Neural cell (in vitro differentiated cells): Measurements from ENCODE around the gene DMC1. TPM values are rescaled to one million over a fixed set of nuclear protein-coding genes. Genes with fewer than 3 reads are reported as not detected.

Experiments used
- H2AFZ ChIP-seq: fragments of 200-600, 300-800 bp; sonication (generic), shearing (Covaris generic); 2 replicates; pipeline ENCODE4 v1.6.0; 2014; ENCODE audit warnings: low read depth, mild to moderate bottlenecking, antibody characterized with exemption, low read length, moderate library complexity
- H3F3A ChIP-seq: fragments of 200-600 bp; shearing (Covaris generic); 2 replicates; pipeline ENCODE4 v1.6.1; 2016; ENCODE audit warnings: mild to moderate bottlenecking, moderate library complexity, mixed read lengths, antibody characterized with exemption, low read length; ENCODE audit not compliant: insufficient read depth, poor library complexity, severe bottlenecking
- H3K27ac ChIP-seq: fragments of 200-600, 300-800 bp; sonication (generic), shearing (Covaris generic); 2 replicates; pipeline ENCODE4 v1.5.1; 2014; ENCODE audit warnings: mild to moderate bottlenecking, low read length, moderate library complexity
- H3K27me3 ChIP-seq: fragments of 300-800, 200-600 bp; sonication (generic), shearing (Covaris generic); 2 replicates; pipeline ENCODE4 v1.6.0; 2014; ENCODE audit warnings: mild to moderate bottlenecking, low read depth, low read length, moderate library complexity; ENCODE audit not compliant: insufficient read depth
- H3K36me3 ChIP-seq: fragments of 300-800, 200-600 bp; sonication (generic), shearing (Covaris generic); 2 replicates; pipeline ENCODE4 v1.5.1; 2014; ENCODE audit warnings: mild to moderate bottlenecking, antibody characterized with exemption, low read length, moderate library complexity; ENCODE audit not compliant: insufficient read depth
- H3K4me2 ChIP-seq: fragments of 300-800, 200-600 bp; sonication (generic), shearing (Covaris generic); 2 replicates; pipeline ENCODE4 v1.6.0; 2014; ENCODE audit warnings: mild to moderate bottlenecking, low read length
- H3K4me3 ChIP-seq: fragments of 300-800, 200-600 bp; sonication (generic), shearing (Covaris generic); 2 replicates; pipeline ENCODE4 v1.5.1; 2014; ENCODE audit warnings: mild to moderate bottlenecking, low read length, moderate library complexity
- H3K79me2 ChIP-seq: fragments of 200-600 bp; shearing (Covaris generic); replicated peaks from 2 replicates; pipeline ENCODE4 v1.6.0; 2014; ENCODE audit warnings: mild to moderate bottlenecking, low read length, moderate library complexity; ENCODE audit not compliant: insufficient read depth
- H3K9ac ChIP-seq: fragments of 300-800, 200-600 bp; sonication (generic), shearing (Covaris generic); 2 replicates; pipeline ENCODE4 v1.6.1; 2016; ENCODE audit warnings: mild to moderate bottlenecking, low read length, mixed read lengths
- H3K9me2 ChIP-seq: fragments of 200-600 bp; shearing (Covaris generic); 2 replicates; pipeline ENCODE4 v1.6.1; 2016; ENCODE audit warnings: mild to moderate bottlenecking, low read length, mixed read lengths; ENCODE audit not compliant: insufficient read depth
- H3K9me3 ChIP-seq: fragments of 200-600, 300-800 bp; sonication (generic), shearing (Covaris generic); 2 replicates; pipeline ENCODE4 v1.6.1; 2016; ENCODE audit warnings: mild to moderate bottlenecking, mixed run types, low read length, moderate library complexity, mixed read lengths
- H4K20me1 ChIP-seq: fragments of 200-600 bp; shearing (Covaris generic); 2 replicates; pipeline ENCODE4 v1.6.1; 2016; ENCODE audit warnings: mild to moderate bottlenecking, mixed run types; ENCODE audit not compliant: insufficient read depth
- CTCF ChIP-seq: fragments of 450-650 bp; IDR thresholded peaks from 2 replicates; pipeline ENCODE4 v1.5.1; 2014; ENCODE audit warnings: antibody characterized with exemption, mild to moderate bottlenecking, moderate library complexity; ENCODE audit not compliant: poor library complexity, severe bottlenecking
- EP300 ChIP-seq: fragments of 450-650 bp; conservative IDR thresholded peaks from 2 replicates; pipeline ENCODE4 v1.6.1; 2014; ENCODE audit warnings: antibody characterized with exemption, mild to moderate bottlenecking, moderate library complexity; ENCODE audit not compliant: poor library complexity, severe bottlenecking
- EZH2 ChIP-seq: fragments of 200-600, 300-800 bp; shearing (Covaris generic), sonication (generic); IDR thresholded peaks from 2 replicates; pipeline ENCODE4 v1.6.1; 2014; ENCODE audit warnings: antibody characterized with exemption, low read length, borderline replicate concordance, mild to moderate bottlenecking; ENCODE audit not compliant: insufficient read depth, poor library complexity, severe bottlenecking
- MXI1 ChIP-seq: fragments of 450-650 bp; conservative IDR thresholded peaks from 2 replicates; pipeline ENCODE4 v1.6.1; 2014; ENCODE audit warnings: antibody characterized with exemption, mild to moderate bottlenecking; ENCODE audit not compliant: poor library complexity, severe bottlenecking
- POLR2AphosphoS5 ChIP-seq: IDR thresholded peaks from 2 replicates; pipeline ENCODE4 v1.6.1; 2012
- RAD21 ChIP-seq: fragments of 450-650 bp; conservative IDR thresholded peaks from 2 replicates; pipeline ENCODE4 v1.6.1; 2014; ENCODE audit warnings: antibody characterized with exemption, mild to moderate bottlenecking, moderate library complexity
- REST ChIP-seq: IDR thresholded peaks from 2 replicates; pipeline ENCODE4 v1.6.1; 2012; ENCODE audit warnings: borderline replicate concordance
- SMC3 ChIP-seq: fragments of 450-650 bp; conservative IDR thresholded peaks from 2 replicates; pipeline ENCODE4 v1.6.1; 2014; ENCODE audit warnings: antibody characterized with exemption, mild to moderate bottlenecking, moderate library complexity; ENCODE audit not compliant: poor library complexity
- TAF1 ChIP-seq: IDR thresholded peaks from 2 replicates; pipeline ENCODE4 v1.6.1; 2012; ENCODE audit warnings: low read depth
- polyA plus RNA-seq: library from polyadenylated mRNA; depleted of rRNA; stranded (reverse); fragments of >200 nt; gene quantifications from 2 replicates; pipeline ENCODE4 v1.2.3, GENCODE V29; 2014

The DMC1 gene
- polyA plus RNA-seq, 1 donor from 2014 or later = not detected

- Histone ChIP-seq H3K9me3 (no peaks in the 10 kb centered on the region), H3K27ac (no peak overlapping the region), H3K4me2 (peak overlapping the region; percentile 98), H3K4me3 (peak overlapping the region; percentile 91), H3K9ac (peak overlapping the region; percentile 1), H3F3A (peaks cover 7% of the 10 kb centered on the region), H3K36me3 (no peaks in the 10 kb centered on the region), H2AFZ (no peak overlapping the region), H3K9me2 (no peaks in the 10 kb centered on the region), H3K79me2 (peaks cover 71% of the 10 kb centered on the region), H3K27me3 (no peaks in the 10 kb centered on the region), H4K20me1 (peaks cover 37% of the 10 kb centered on the region)
- TF ChIP-seq POLR2AphosphoS5 = no peak
These were observed 67.0 kb downstream of the DMC1 start for GRCh38 chr22:38503021-38503420.

GRCh38 chr22:38501797-38502672 is 67.9 kb downstream of the DMC1 start:
- no peak overlapping the region for H3K27ac ChIP-seq
- H3K27me3 ChIP-seq = no peaks in the 10 kb centered on the region
- no peaks in the 10 kb centered on the region for H3K9me2 ChIP-seq
- H2AFZ ChIP-seq = no peak overlapping the region
- no peak overlapping the region for H3K9ac ChIP-seq
- H3K79me2 ChIP-seq = peaks cover 76% of the 10 kb centered on the region
- peaks cover under 1% of the 10 kb centered on the region for H3F3A ChIP-seq
- no peaks in the 10 kb centered on the region for H3K9me3 ChIP-seq
- H4K20me1 ChIP-seq = peaks cover 37% of the 10 kb centered on the region
- TF ChIP-seq TAF1 (no peak), POLR2AphosphoS5 (no peak), CTCF (no peak), REST (no peak), EZH2 (no peak), EP300 (no peak), RAD21 (no peak), SMC3 (no peak), MXI1 (no peak)
- no peaks in the 10 kb centered on the region for H3K36me3 ChIP-seq
- peak overlapping the region; percentile 91 for H3K4me3 ChIP-seq
- H3K4me2 ChIP-seq = peak overlapping the region; percentile 0
